ENCODE measurements around the gene SPIRE2. TPM values are rescaled to one million over a fixed set of nuclear protein-coding genes. Genes with fewer than 3 reads are reported as not detected.
A peak's percentile ranks its signal among the peaks of the same experiment; 100 is the strongest.

SPIRE2 gene
- total and polyA plus RNA-seq, 9 of the 15 experiments (the other 6 are each of a cell fraction or from before 2014, with no cell fraction given), result 0.70 to 7.5 (median 4.6) TPM

- BruUV-seq (replicated peaks), result no TSS peak
- Histone ChIP-seq H3K27me3 (ENCODE audit: control insufficient read depth in 2 of 2, insufficient read depth in 2 of 2, low read length in 2 of 2) (no peaks in the 10 kb centered on the region), H4K20me1 (replicated peaks; ENCODE audit: control insufficient read depth, insufficient read depth, low read length) (no peaks in the 10 kb centered on the region), H3K4me2 (ENCODE audit: insufficient read depth, low read length) (no peak overlapping the region), H3K9me1 (ENCODE audit: control insufficient read depth, insufficient read depth, low read length) (no peaks in the 10 kb centered on the region), H3K4me3 (no peak overlapping the region), H3K36me3 (ENCODE audit: control insufficient read depth, insufficient read depth, low read length) (peaks cover 89% of the 10 kb centered on the region; the same call in 2 of the 3 replicates), H2AFZ (ENCODE audit: low read depth, low read length) (no peak overlapping the region), H3K4me1 (replicated peaks in 1 of 2; ENCODE audit: control insufficient read depth in 2 of 2, insufficient read depth in 2 of 2, low read length in 2 of 2) (peaks cover 0 to 9% of the 10 kb centered on the region in 2 experiments; a peak in 1 of 5 replicates), H3K9me3 (replicated peaks; ENCODE audit: control insufficient read depth, insufficient read depth, low read depth, low read length) (no peaks in the 10 kb centered on the region), H3K27ac (ENCODE audit: extremely low read depth, low read depth, low read length) (no peak overlapping the region), H3K9ac (ENCODE audit: insufficient read depth in 1 of 2, low read depth in 2 of 2, low read length in 2 of 2) (peak overlapping the region in 1 of 2 experiments; percentile 17; a peak in 1 of 4 replicates), H3K79me2 (ENCODE audit: control insufficient read depth, insufficient read depth, low read length) (no peaks in the 10 kb centered on the region)
- 99% methylated on average over 16 of the region's 45 CpGs for WGBS (ENCODE audit: insufficient coverage, low coverage, missing lambda C conversion rate)
- FAIRE-seq (no peak), DNase-seq (ENCODE audit: extremely low read depth in 1 of 4, low spot score in 3 of 4) (no peak), ATAC-seq (peak; percentile 23; the same call in 1 of the 3 replicates)
- in situ Hi-C loops (cut with MboI), result no loop called here
- intact Hi-C loops (cut with micrococcal nuclease), result no loop called here
- CTCF ChIA-PET (ENCODE audit: low intra/inter-chr PET ratio), result no interaction called here
- TF ChIP-seq POLR2G (IDR thresholded peaks at IDR 0.05; ENCODE audit: low read depth, low read length), result peak; percentile 18; the same call in 1 of the 2 replicates
- no peak for TF ChIP-seq NR3C1 (CRISPR knock-in tag; IDR thresholded peaks at IDR 0.05)
- no peak for TF ChIP-seq SAFB2 (IDR thresholded peaks at IDR 0.05; ENCODE audit: borderline replicate concordance, low read depth, low read length, severe bottlenecking)
- POLR2A ChIA-PET, result interaction anchor here (0.8 to 1.8 kb wide), 5 partner anchors 11 to 17 kb away, joined by 3 to 8 read pairs (median 3); no protein-coding TSS in a partner anchor
Measured at GRCh38 chr16:89893642-89894548, 65.6 kb downstream of the SPIRE2 start.

Data from K562 (cell line).